Uterus (tissue), 4 donors: ENCODE data around the gene SND1. TPM values are rescaled to one million over a fixed set of nuclear protein-coding genes. Genes with fewer than 3 reads are reported as not detected.

Experiments used
- DNase-seq, 2 donors: peaks; one replicate each; pipeline ENCODE4 v3.0.0-alpha.2; 2019 to 2020
- H3K27ac ChIP-seq, 2 donors: fragments of 200-600 bp; sonication (generic); 1 replicate in 1 of 2; 2 replicates in 1 of 2; pipeline ENCODE4 v1.5.1; 2016 to 2018
- H3K27me3 ChIP-seq, 2 donors: fragments of 200-600 bp; sonication (generic); one replicate each; pipeline ENCODE4 v1.5.1; 2018 to 2019; ENCODE audit warnings: control low read depth in 1 of 2
- H3K36me3 ChIP-seq, 2 donors: fragments of 200-600 bp; sonication (generic); one replicate each; pipeline ENCODE4 v1.5.1; 2019; ENCODE audit warnings: control low read depth in 1 of 2
- H3K4me1 ChIP-seq, 2 donors: fragments of 200-600 bp; sonication (generic); one replicate each; pipeline ENCODE4 v1.5.1; 2018 to 2019; ENCODE audit warnings: control low read depth in 1 of 2
- H3K4me3 ChIP-seq, 2 donors: fragments of 200-600 bp; sonication (generic); 1 replicate in 1 of 2; 2 replicates in 1 of 2; pipeline ENCODE4 v1.5.1; 2018 to 2019; ENCODE audit warnings: mild to moderate bottlenecking in 1 of 2
- H3K9me3 ChIP-seq, 2 donors: fragments of 200-600 bp; sonication (generic); one replicate each; pipeline ENCODE4 v1.5.1; 2019; ENCODE audit warnings: control low read depth in 1 of 2
- CTCF ChIP-seq, 4 experiments: fragments of 200-600 bp in 2 of 4; fragments of 450-650 bp in 2 of 4; sonication (generic) in 2 of 4; IDR thresholded peaks; one replicate each; pipeline ENCODE4 v1.5.1; 2016 to 2019; ENCODE audit warnings: antibody characterized with exemption in 4 of 4, mild to moderate bottlenecking in 2 of 4, moderate library complexity in 1 of 4
- POLR2A ChIP-seq, 2 donors: fragments of 450-650 bp; IDR thresholded peaks; one replicate each; pipeline ENCODE4 v1.6.1; 2016; ENCODE audit warnings: antibody characterized with exemption in 2 of 2, mild to moderate bottlenecking in 1 of 2, moderate library complexity in 1 of 2
- intact Hi-C: fragments of 100-400 bp; cut with DNase I; formaldehyde crosslinking; loops from one replicate; pipeline ENCODE4 v1.15.1; 2023; ENCODE audit warnings: low total_unique reads
- total RNA-seq, 4 donors: library from RNA; depleted of rRNA in 3 of 4; stranded (reverse); fragments of >200 nt in 3 of 4; gene quantifications; one replicate each; pipeline versions ENCODE4 v1.1.0 to v1.2.4, GENCODE V29; 2014 to 2023
- donor health status: DM: yes; HTN: yes; CAD: no.

SND1 gene
- total RNA-seq, 4 donors from 2014 or later: 54.8 to 192 (median 117) TPM

GRCh38 chr7:127652333-127653248, 597 bp downstream of the SND1 start:
- Histone ChIP-seq H3K9me3 (no peaks in the 10 kb centered on the region), H3K4me3 (peak overlapping the region; percentile 93 to 100), H3K27me3 (no peaks in the 10 kb centered on the region), H3K27ac (peak overlapping the region; percentile 71 to 98), H3K36me3 (no peaks in the 10 kb centered on the region), H3K4me1 (no peaks in the 10 kb centered on the region)
- TF ChIP-seq CTCF (IDR thresholded peaks at IDR 0.05) (no peak), POLR2A (IDR thresholded peaks at IDR 0.05) (no peak)
- intact Hi-C loops: loop anchor here (5.0 kb wide), 1 partner anchor 65 kb away; the partner anchor contains the start of genes ARF5 and GCC1
- DNase-seq: no peak

- no peaks in the 10 kb centered on the region for H3K36me3 ChIP-seq
- H3K9me3 ChIP-seq: no peaks in the 10 kb centered on the region
- H3K27ac ChIP-seq: no peak overlapping the region
- no peaks in the 10 kb centered on the region for H3K27me3 ChIP-seq
- no peaks in the 10 kb centered on the region for H3K4me1 ChIP-seq
- DNase-seq: no peak
- H3K4me3 ChIP-seq: peak overlapping the region in 1 of 2 donors; percentile 100
- TF ChIP-seq CTCF (IDR thresholded peaks at IDR 0.05) (no peak), POLR2A (IDR thresholded peaks at IDR 0.05) (no peak)
- intact Hi-C loops: loop anchor here (5.0 kb wide), 1 partner anchor 66 kb away; the partner anchor contains the start of genes ARF5 and GCC1
These were observed 1.4 kb downstream of the SND1 start for GRCh38 chr7:127653396-127653795.

GRCh38 chr7:127654404-127655394, 2.7 kb downstream of the SND1 start:
- intact Hi-C loops: loop anchor here (5.0 kb wide), 1 partner anchor 67 kb away; the partner anchor contains the start of genes ARF5 and GCC1
- TF ChIP-seq CTCF (IDR thresholded peaks at IDR 0.05) (no peak), POLR2A (IDR thresholded peaks at IDR 0.05) (no peak)
- no peaks in the 10 kb centered on the region for H3K36me3 ChIP-seq
- no peaks in the 10 kb centered on the region for H3K9me3 ChIP-seq
- H3K27ac ChIP-seq: no peak overlapping the region
- H3K4me3 ChIP-seq: no peak overlapping the region
- H3K27me3 ChIP-seq: no peaks in the 10 kb centered on the region
- no peaks in the 10 kb centered on the region for H3K4me1 ChIP-seq
- DNase-seq: no peak

GRCh38 chr7:127655720-127656119, 3.7 kb downstream of the SND1 start:
- no peak for TF ChIP-seq CTCF (IDR thresholded peaks at IDR 0.05)
- no peak for TF ChIP-seq POLR2A (IDR thresholded peaks at IDR 0.05)
- Histone ChIP-seq H3K27ac (no peak overlapping the region), H3K4me1 (no peaks in the 10 kb centered on the region), H3K9me3 (no peaks in the 10 kb centered on the region), H3K27me3 (no peaks in the 10 kb centered on the region), H3K4me3 (no peak overlapping the region), H3K36me3 (no peaks in the 10 kb centered on the region)
- intact Hi-C loops: no loop called here
- no peak for DNase-seq
